PC-9 (cell line): ENCODE measurements around the gene BNIPL. TPM values are rescaled to one million over a fixed set of nuclear protein-coding genes. Genes with fewer than 3 reads are reported as not detected.

Experiments used
- Bru-seq: library from RNA; stranded (reverse); fragments of 400-500 nt; gene quantifications from one replicate; lab custom pipeline; 2021; lab: Mats Ljungman, UMichigan
- BruChase-seq, 2 experiments: library from RNA; stranded (reverse); fragments of 400-500 nt; gene quantifications; one replicate each; lab custom pipeline; 2021; lab: Mats Ljungman, UMichigan
- BruUV-seq: library from RNA; stranded (reverse); fragments of 400-500 nt; replicated peaks from 2 replicates; lab custom pipeline; 2021; lab: Mats Ljungman, UMichigan
- CTCF ChIA-PET: fragments of 300-600 bp; sonication (Branson Sonifier 250); formaldehyde crosslinking; loops from one replicate; lab custom pipeline; 2022; ENCODE audit warnings: antibody characterized with exemption; lab: Charles Lee
- POLR2A ChIA-PET: fragments of 300-600 bp; sonication (Branson Sonifier 250); formaldehyde crosslinking; loops from one replicate; lab custom pipeline; 2022; ENCODE audit warnings: antibody characterized with exemption; ENCODE audit not compliant: unreplicated experiment; lab: Charles Lee
- DNase-seq, 2 experiments: peaks; one replicate each; pipeline versions ENCODE4 v3.0.0 to v3.0.0-alpha.2; 2015 to 2022; ENCODE audit warnings: mixed read lengths in 1 of 2
- H2AFZ ChIP-seq: fragments of 200-600 bp; sonication (generic); 2 replicates; pipeline ENCODE4 v1.8.1; 2017; ENCODE audit warnings: antibody characterized with exemption
- H3F3A ChIP-seq: fragments of 200-600 bp; sonication (generic); 2 replicates; pipeline ENCODE4 v1.8.1; 2017; ENCODE audit warnings: antibody characterized with exemption, mild to moderate bottlenecking, low read depth; ENCODE audit not compliant: insufficient read depth
- H3K27ac ChIP-seq: fragments of 200-600 bp; sonication (generic); 2 replicates; pipeline ENCODE4 v1.6.1; 2016; ENCODE audit warnings: mixed run types
- H3K27me3 ChIP-seq: fragments of 200-600 bp; sonication (generic); 2 replicates; pipeline ENCODE4 v1.6.1; 2016; ENCODE audit warnings: low read depth, mixed run types; ENCODE audit not compliant: insufficient read depth
- H3K36me3 ChIP-seq: fragments of 200-600 bp; sonication (generic); 2 replicates; pipeline ENCODE4 v1.6.1; 2016; ENCODE audit warnings: low read depth, mixed run types
- H3K4me1 ChIP-seq: fragments of 200-600 bp; sonication (generic); replicated peaks from 2 replicates; pipeline ENCODE4 v1.6.1; 2016; ENCODE audit warnings: mixed run types; ENCODE audit not compliant: insufficient read depth
- H3K4me2 ChIP-seq: fragments of 200-600 bp; sonication (generic); 2 replicates; pipeline ENCODE4 v1.6.1; 2017; ENCODE audit warnings: mixed run types
- H3K4me3 ChIP-seq: fragments of 200-600 bp; sonication (generic); 2 replicates; pipeline ENCODE4 v1.6.1; 2016; ENCODE audit warnings: mixed run types
- H3K79me2 ChIP-seq: fragments of 200-600 bp; sonication (generic); 2 replicates; pipeline ENCODE4 v1.6.1; 2017; ENCODE audit warnings: low read depth, mixed run types
- H3K9me2 ChIP-seq: fragments of 200-600 bp; sonication (generic); 2 replicates; pipeline ENCODE4 v1.8.1; 2017; ENCODE audit warnings: mild to moderate bottlenecking; ENCODE audit not compliant: insufficient read depth
- H3K9me3 ChIP-seq: fragments of 200-600 bp; sonication (generic); 2 replicates; pipeline ENCODE4 v1.8.1; 2016; ENCODE audit warnings: low read depth; ENCODE audit not compliant: insufficient read depth
- H4K20me1 ChIP-seq: fragments of 200-600 bp; sonication (generic); 2 replicates; pipeline ENCODE4 v1.8.1; 2017; ENCODE audit not compliant: insufficient read depth
- CTCF ChIP-seq: fragments of 200-600 bp; sonication (generic); conservative IDR thresholded peaks from 2 replicates; pipeline ENCODE4 v1.6.1; 2017; ENCODE audit warnings: mixed run types, antibody characterized with exemption, mild to moderate bottlenecking, moderate library complexity
- EZH2 ChIP-seq: fragments of 200-600 bp; sonication (generic); IDR thresholded peaks from 2 replicates; pipeline ENCODE4 v1.8.0; 2017; ENCODE audit warnings: antibody characterized with exemption, low read depth
- intact Hi-C: fragments of 100-400 bp; cut with micrococcal nuclease; formaldehyde crosslinking; loops from one replicate; pipeline ENCODE4 v1.10.0; 2022; ENCODE audit not compliant: unreplicated experiment
- long read RNA-seq: library from polyadenylated mRNA; stranded (forward); transcript quantifications from one replicate; pipeline ENCODE4 v2.0.0, GENCODE V29; 2022
- total RNA-seq: library from RNA; stranded (reverse); gene quantifications from 2 replicates; pipeline ENCODE4 v1.2.3, GENCODE V29; 2021

Gene BNIPL
- total RNA-seq (3.0 and 3.6 TPM in 2 replicates), Bru-seq, nascent RNA (percentile 40 among the genes with signal in this experiment), BruChase-seq, experiment 1, labeled RNA remaining after a 2-hour chase (percentile 50 among the genes with signal in this experiment), BruChase-seq, experiment 2, labeled RNA remaining after a 6-hour chase (percentile 62 among the genes with signal in this experiment)
- long read RNA-seq, partial matches to known transcripts: 1 of 3 reads
- long read RNA-seq, other reads (novel, unspliced or antisense): 1 of 3 reads

GRCh38 chr1:151036356-151036755, at the start of gene BNIPL:
TSS of gene BNIPL (plus strand) at chr1:151036586. CDS start at chr1:151036726, 140 bp downstream.
- Histone ChIP-seq H4K20me1 (no peaks in the 10 kb centered on the region), H3K4me3 (no peak within 1 kb of the TSS), H3K27me3 (no peaks in the 10 kb centered on the region), H3K79me2 (no peaks in the 10 kb centered on the region), H3K9me2 (no peaks in the 10 kb centered on the region), H3K27ac (no peak within 1 kb of the TSS), H3K9me3 (no peaks in the 10 kb centered on the region), H3K4me2 (peak within 1 kb of the TSS; percentile 24), H3K4me1 (peaks cover 12% of the 10 kb centered on the region), H3F3A (no peaks in the 10 kb centered on the region), H2AFZ (no peak within 1 kb of the TSS), H3K36me3 (no peaks in the 10 kb centered on the region)
- no TSS peak for BruUV-seq
- peak; percentile 41 to 53 for DNase-seq
- no peak for TF ChIP-seq EZH2
- no peak for TF ChIP-seq CTCF
- ChIA-PET CTCF (interaction anchor here (1.2 kb wide), 1 partner anchor 215 kb away, joined by 4 read pairs; no protein-coding TSS in a partner anchor), POLR2A (interaction anchor here (0.6 to 0.7 kb wide), 4 partner anchors 20 to 139 kb away, joined by 3 to 5 read pairs (median 4); partner anchors contain the start of gene MINDY1)
- intact Hi-C loops: no loop called here

GRCh38 chr1:150987924-150988323, 48.5 kb upstream of the BNIPL start:
- Histone ChIP-seq H3K4me3 (no peak overlapping the region), H4K20me1 (no peaks in the 10 kb centered on the region), H3F3A (peaks cover 18% of the 10 kb centered on the region; the same call in 1 of the 2 replicates), H2AFZ (no peak overlapping the region), H3K79me2 (peaks cover 18% of the 10 kb centered on the region; the same call in 1 of the 2 replicates), H3K9me2 (no peaks in the 10 kb centered on the region), H3K4me1 (peaks cover 31% of the 10 kb centered on the region), H3K4me2 (no peak overlapping the region), H3K36me3 (no peaks in the 10 kb centered on the region), H3K27ac (no peak overlapping the region), H3K9me3 (no peaks in the 10 kb centered on the region), H3K27me3 (no peaks in the 10 kb centered on the region)
- no peak for TF ChIP-seq EZH2
- no peak for TF ChIP-seq CTCF
- DNase-seq: no peak
- intact Hi-C loops: no loop called here
- CTCF ChIA-PET: no interaction called here
- BruUV-seq: no TSS peak
- POLR2A ChIA-PET: no interaction called here

GRCh38 chr1:150992626-150993025, 43.8 kb upstream of the BNIPL start:
- no peak for TF ChIP-seq EZH2
- TF ChIP-seq CTCF: no peak

More at GRCh38 chr1:150992626-150993025, 43.8 kb upstream of the BNIPL start:
- Histone ChIP-seq H3K9me3 (no peaks in the 10 kb centered on the region), H3K4me1 (0 out of 2 replicates have a peak, but pooled peaks cover 5% of the 10 kb centered on the region), H3K36me3 (no peaks in the 10 kb centered on the region), H3K4me2 (no peak overlapping the region), H3K27me3 (no peaks in the 10 kb centered on the region), H4K20me1 (no peaks in the 10 kb centered on the region), H3K4me3 (no peak overlapping the region), H3K9me2 (no peaks in the 10 kb centered on the region), H3F3A (peaks cover 9% of the 10 kb centered on the region; the same call in 1 of the 2 replicates), H3K79me2 (no peaks in the 10 kb centered on the region), H2AFZ (no peak overlapping the region), H3K27ac (no peak overlapping the region)
- CTCF ChIA-PET: no interaction called here
- DNase-seq: no peak
- POLR2A ChIA-PET: no interaction called here
- BruUV-seq: no TSS peak
- intact Hi-C loops: loop anchor here (10.0 kb wide), 1 partner anchor 178 kb away; no protein-coding TSS in a partner anchor
